ENCODE results near the gene SCAF8.
"Not testable (repeated sequence)": the region's sequence is repeated elsewhere in the genome, so short reads cannot be mapped to it uniquely, and the experiment has no call there.

The SCAF8 gene

DNA sequence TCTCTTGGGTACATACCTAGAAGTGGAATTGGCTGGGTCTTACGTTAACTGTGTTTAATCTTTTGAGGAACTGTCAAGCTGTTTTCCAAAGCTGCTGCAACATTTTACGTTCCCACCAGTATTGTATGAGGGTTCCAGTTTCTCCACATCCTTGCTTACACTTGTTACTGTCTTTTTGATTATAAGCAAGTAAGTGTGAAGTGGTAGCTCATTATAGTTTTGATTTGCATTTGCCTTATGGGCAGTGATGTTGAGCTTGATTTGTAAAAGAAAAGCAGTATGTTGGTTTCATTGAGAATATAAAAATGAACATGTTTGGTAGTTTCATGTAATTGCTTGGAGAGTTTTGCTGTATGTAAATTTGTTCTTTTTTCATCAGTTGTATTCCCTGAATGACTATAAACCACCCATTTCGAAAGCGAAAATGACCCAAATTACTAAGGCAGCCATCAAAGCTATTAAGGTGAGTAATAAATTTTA is 40.4 kb downstream of the SCAF8 start:
- no peak for DNase-seq (ENCODE audit: low read depth in 3 of 3, low spot score in 1 of 3)

GRCh38 chr6:154779157-154779556 is 45.9 kb downstream of the SCAF8 start:
- DNase-seq (ENCODE audit: low read depth in 3 of 3, low spot score in 1 of 3): not testable (repeated sequence)

- no peak for DNase-seq (ENCODE audit: low read depth in 3 of 3, low spot score in 1 of 3)
Measured at GRCh38 chr6:154782193-154782592, 49.0 kb downstream of the SCAF8 start.

DNA sequence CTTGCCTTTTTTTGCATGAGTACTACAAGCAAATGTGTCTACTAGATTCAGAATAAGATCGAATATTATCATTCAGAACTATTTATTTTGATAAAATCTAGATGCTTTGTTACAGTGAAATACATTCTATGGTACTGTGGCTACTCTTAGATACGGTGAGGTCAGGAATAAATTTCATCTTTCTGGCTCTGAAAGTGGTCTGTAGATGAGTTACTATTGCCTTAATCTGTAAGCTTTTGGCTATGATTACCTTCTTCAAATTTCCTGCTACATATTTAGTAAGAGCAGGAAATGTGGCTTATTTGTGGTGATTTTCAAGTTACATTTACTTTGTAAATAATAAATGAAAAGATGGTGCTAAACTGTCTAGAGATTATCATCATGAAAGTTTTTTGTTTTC is 50.0 kb downstream of the SCAF8 start:
- DNase-seq (ENCODE audit: low read depth in 3 of 3, low spot score in 1 of 3): no peak

GRCh38 chr6:154785075-154785474 is 51.9 kb downstream of the SCAF8 start:
- no peak for DNase-seq (ENCODE audit: low read depth in 3 of 3, low spot score in 1 of 3)

GRCh38 chr6:154786144-154786868 is 53.1 kb downstream of the SCAF8 start:
- DNase-seq (ENCODE audit: low read depth in 3 of 3, low spot score in 1 of 3): no peak

GRCh38 chr6:154791556-154792317 is 58.5 kb downstream of the SCAF8 start:
- no peak for DNase-seq (ENCODE audit: low read depth in 3 of 3, low spot score in 1 of 3)

- no peak for DNase-seq (ENCODE audit: low read depth in 3 of 3, low spot score in 1 of 3)
Measured at GRCh38 chr6:154792325-154792724, 59.1 kb downstream of the SCAF8 start.

DNA sequence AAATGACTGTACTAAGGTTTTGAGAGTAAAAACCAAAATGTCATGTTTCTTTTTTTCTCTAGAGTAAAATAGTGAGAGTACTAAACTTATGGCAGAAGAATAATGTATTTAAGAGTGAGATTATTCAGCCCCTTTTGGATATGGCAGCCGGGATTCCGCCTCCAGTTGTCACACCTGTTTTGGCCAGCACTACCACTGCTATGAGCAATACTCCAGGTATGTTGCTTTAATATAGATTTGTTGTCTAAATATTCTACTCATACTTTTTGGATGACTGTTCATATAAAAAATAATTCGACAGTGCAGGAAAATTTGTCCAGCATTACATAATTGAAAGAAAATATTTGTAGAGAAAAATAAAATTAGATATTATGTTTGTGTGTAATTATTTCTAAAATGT is 59.5 kb downstream of the SCAF8 start:
- no peak for DNase-seq (ENCODE audit: low read depth in 3 of 3, low spot score in 1 of 3)

GRCh38 chr6:154796484-154796883 is 63.3 kb downstream of the SCAF8 start:
- no peak for DNase-seq (ENCODE audit: low read depth in 3 of 3, low spot score in 1 of 3)

- DNase-seq (ENCODE audit: low read depth in 3 of 3, low spot score in 1 of 3): no peak
Measured at GRCh38 chr6:154797857-154798256, 64.6 kb downstream of the SCAF8 start.

GRCh38 chr6:154800338-154800737 is 67.1 kb downstream of the SCAF8 start:
- DNase-seq (ENCODE audit: low read depth in 3 of 3, low spot score in 1 of 3): no peak

GRCh38 chr6:154805288-154805911 is 72.2 kb downstream of the SCAF8 start:
- no peak for DNase-seq (ENCODE audit: low read depth in 3 of 3, low spot score in 1 of 3)

DNA sequence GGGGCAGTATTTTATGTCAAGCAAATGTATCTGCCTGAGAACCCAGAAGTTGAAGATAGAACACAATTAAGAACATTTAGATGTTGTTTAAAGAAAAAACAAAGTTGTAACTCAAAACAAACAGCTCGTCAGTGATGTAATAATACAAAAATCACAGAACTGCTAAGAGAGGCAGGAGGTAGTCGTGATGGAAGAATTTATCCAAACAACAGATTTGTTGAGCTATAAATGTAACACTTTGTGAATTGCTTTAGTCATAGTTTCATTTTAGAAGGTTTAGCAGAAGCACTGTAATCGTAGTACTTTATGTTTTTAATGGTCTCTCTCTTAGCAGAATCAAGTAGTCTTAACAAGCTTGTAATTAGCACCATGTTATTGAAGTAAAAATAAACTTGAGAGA is 73.6 kb downstream of the SCAF8 start:
- DNase-seq (ENCODE audit: low read depth in 3 of 3, low spot score in 1 of 3): no peak

GRCh38 chr6:154811663-154812062 is 78.4 kb downstream of the SCAF8 start:
- not testable (repeated sequence) for DNase-seq (ENCODE audit: low read depth in 3 of 3, low spot score in 1 of 3)

GRCh38 chr6:154814063-154814462 is 80.8 kb downstream of the SCAF8 start:
- DNase-seq (ENCODE audit: low read depth in 3 of 3, low spot score in 1 of 3): no peak

DNA sequence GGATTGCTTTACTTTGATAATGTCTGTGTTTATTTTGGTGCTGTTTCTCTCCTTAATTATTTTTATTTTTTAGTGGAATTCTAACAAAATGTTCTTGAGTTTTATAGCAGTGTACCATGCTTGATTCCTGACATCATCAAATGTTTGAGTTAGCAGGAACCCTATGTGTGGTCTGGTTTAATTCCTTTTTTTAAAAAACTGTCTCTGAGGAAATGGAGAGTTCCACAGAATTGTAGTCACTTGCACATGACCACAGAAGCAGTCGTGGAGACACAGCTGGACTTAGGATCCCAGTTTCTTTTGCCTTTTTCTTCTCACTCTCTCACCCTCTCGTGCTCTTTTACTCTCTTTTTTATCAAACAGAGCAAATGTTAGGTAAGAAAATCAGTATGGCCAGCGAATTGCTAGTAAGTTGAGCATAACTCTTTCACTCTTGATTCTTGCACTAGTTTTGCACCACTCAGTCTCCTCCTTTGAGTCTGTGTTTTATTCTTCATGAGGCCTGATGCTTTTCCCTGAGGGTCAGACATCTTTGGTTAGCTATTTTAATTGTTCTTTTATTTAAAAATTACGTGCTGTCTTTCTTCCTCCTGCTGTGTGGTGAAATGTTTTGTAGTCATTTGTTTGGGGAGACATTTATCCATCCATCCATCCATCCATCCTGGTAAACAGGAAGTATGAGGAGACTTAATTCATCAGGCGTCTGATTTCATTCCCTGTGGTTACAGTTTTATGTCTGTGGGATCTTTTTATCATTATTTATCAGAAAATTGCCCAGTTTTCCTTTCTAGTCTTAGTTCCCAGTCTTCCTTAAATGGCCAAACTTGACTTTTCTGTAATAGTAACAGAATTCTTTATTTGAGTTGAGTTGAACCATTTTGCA is 83.0 kb downstream of the SCAF8 start:
- DNase-seq (ENCODE audit: low read depth in 3 of 3, low spot score in 1 of 3): no peak

DNA sequence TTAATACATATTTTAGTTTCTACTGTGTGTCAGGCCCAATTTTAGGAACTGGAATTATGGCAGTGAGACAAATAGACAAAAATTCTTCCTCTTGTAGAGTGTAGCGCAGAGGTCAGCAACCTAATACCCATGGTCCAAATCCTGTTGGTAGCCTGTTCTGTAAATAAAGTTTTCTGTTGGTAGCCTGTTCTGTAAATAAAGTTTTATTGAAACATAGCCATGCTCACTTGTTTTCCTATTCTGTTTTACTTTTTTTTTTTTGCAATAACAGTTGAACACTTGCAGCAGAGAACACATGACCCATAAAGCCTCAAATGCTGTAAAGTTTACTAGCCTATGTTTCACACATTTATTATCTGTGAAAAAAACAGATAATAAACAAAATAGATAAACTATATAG is 87.9 kb downstream of the SCAF8 start:
- no peak for DNase-seq (ENCODE audit: low read depth in 3 of 3, low spot score in 1 of 3)

GRCh38 chr6:154821638-154822037 is 88.4 kb downstream of the SCAF8 start:
- DNase-seq (ENCODE audit: low read depth in 3 of 3, low spot score in 1 of 3): no peak

GRCh38 chr6:154822947-154823558 is 89.8 kb downstream of the SCAF8 start:
- no peak for DNase-seq (ENCODE audit: low read depth in 3 of 3, low spot score in 1 of 3)

DNA sequence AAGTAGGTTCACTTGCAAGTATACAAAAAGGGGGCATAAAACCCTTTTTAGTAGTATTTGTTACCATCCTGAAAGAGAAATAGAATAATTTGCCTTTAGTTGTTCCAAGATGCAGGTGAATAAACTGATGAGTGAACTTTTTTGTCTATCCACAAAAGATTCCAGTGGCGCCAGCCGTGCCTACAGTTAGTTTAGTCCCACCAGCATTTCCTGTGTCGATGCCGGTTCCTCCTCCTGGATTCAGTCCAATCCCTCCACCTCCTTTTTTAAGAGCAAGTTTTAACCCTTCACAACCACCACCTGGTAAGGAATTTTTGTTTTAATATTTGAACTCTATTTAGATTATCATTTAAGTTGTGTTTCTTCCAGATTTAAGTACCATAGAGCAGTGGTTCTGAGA is 90.9 kb downstream of the SCAF8 start:
- DNase-seq (ENCODE audit: low read depth in 3 of 3, low spot score in 1 of 3): no peak

All from stimulated activated CD4-positive, alpha-beta T cell treated with anti-CD3 and anti-CD28 coated beads, TNF-alpha, amount 100 ng/mL, for 1 hour (primary cell).